NK-92 (cell line): Measurements from ENCODE around the gene OR11H7.
"Not testable (repeated sequence)": the region's sequence is repeated elsewhere in the genome, so short reads cannot be mapped to it uniquely, and the experiment has no call there.

Source experiments
- DNase-seq: peaks from one replicate; lab custom pipeline; 2025; ENCODE audit not compliant: unreplicated experiment; lab: John Stamatoyannopoulos, UW

The OR11H7 gene

GRCh38 chr14:20228681-20229080 lies at the start of gene OR11H7:
OR11H7 (plus strand) TSS chr14:20228981.
- no peak for DNase-seq

GRCh38 chr14:20179218-20179617 lies 49.6 kb upstream of the OR11H7 start:
- no peak for DNase-seq

GRCh38 chr14:20179880-20180279 lies 48.9 kb upstream of the OR11H7 start:
- no peak for DNase-seq

GRCh38 chr14:20180486-20180885 lies 48.3 kb upstream of the OR11H7 start:
- no peak for DNase-seq

- no peak for DNase-seq
Measured at GRCh38 chr14:20184181-20184580, 44.6 kb upstream of the OR11H7 start.

GRCh38 chr14:20190596-20190995 lies 38.2 kb upstream of the OR11H7 start, which contains the start of gene OR11G2:
OR11G2 (plus strand) TSS chr14:20190896; CDS start chr14:20197438, 6,542 bp downstream.
- no peak for DNase-seq

- DNase-seq: no peak
Measured at GRCh38 chr14:20191396-20191795, 37.4 kb upstream of the OR11H7 start.

GRCh38 chr14:20194101-20194500 lies 34.7 kb upstream of the OR11H7 start:
- no peak for DNase-seq

- DNase-seq: not testable (repeated sequence)
Measured at GRCh38 chr14:20195170-20195569, 33.6 kb upstream of the OR11H7 start.

- no peak for DNase-seq
Measured at GRCh38 chr14:20195911-20196310, 32.9 kb upstream of the OR11H7 start.

GRCh38 chr14:20197459-20197858 lies 31.3 kb upstream of the OR11H7 start:
- DNase-seq: no peak

GRCh38 chr14:20198991-20199390 lies 29.8 kb upstream of the OR11H7 start:
- DNase-seq: no peak

GRCh38 chr14:20204721-20205120 lies 24.1 kb upstream of the OR11H7 start:
- no peak for DNase-seq

- DNase-seq: no peak
Measured at GRCh38 chr14:20209595-20209994, 19.2 kb upstream of the OR11H7 start.

- not testable (repeated sequence) for DNase-seq
Measured at GRCh38 chr14:20212406-20212805, 16.4 kb upstream of the OR11H7 start.

GRCh38 chr14:20215196-20215595 lies 13.6 kb upstream of the OR11H7 start:
- no peak for DNase-seq

GRCh38 chr14:20219033-20219432 lies 9.7 kb upstream of the OR11H7 start:
- DNase-seq: no peak

GRCh38 chr14:20223410-20223809 lies 5.4 kb upstream of the OR11H7 start, which contains the start of gene OR11H6:
OR11H6 (plus strand) TSS chr14:20223710; CDS start chr14:20223710, 0 bp downstream.
- DNase-seq: no peak

- not testable (repeated sequence) for DNase-seq
Measured at GRCh38 chr14:20235415-20235814, 6.6 kb downstream of the OR11H7 start.

- DNase-seq: no peak
Measured at GRCh38 chr14:20247646-20248246, 19.0 kb downstream of the OR11H7 start.

- no peak for DNase-seq
Measured at GRCh38 chr14:20262642-20263128, 33.9 kb downstream of the OR11H7 start.

- not testable (repeated sequence) for DNase-seq
Measured at GRCh38 chr14:20264361-20264760, 35.6 kb downstream of the OR11H7 start.

- no peak for DNase-seq
Measured at GRCh38 chr14:20274062-20274461, 45.3 kb downstream of the OR11H7 start.
